GM19351 (cell line): Measurements from ENCODE around the gene APOA5.

Experiments
- ATAC-seq: cut with Tn5 transposase; IDR thresholded peaks from one replicate; pipeline ENCODE4 v1.9.1; 2021; ENCODE audit warnings: mild to moderate bottlenecking, moderate library complexity; ENCODE audit not compliant: unreplicated experiment

APOA5 gene

GRCh38 chr11:116828632-116829524, 37.2 kb upstream of the APOA5 start:
- ATAC-seq, result no peak

DNA sequence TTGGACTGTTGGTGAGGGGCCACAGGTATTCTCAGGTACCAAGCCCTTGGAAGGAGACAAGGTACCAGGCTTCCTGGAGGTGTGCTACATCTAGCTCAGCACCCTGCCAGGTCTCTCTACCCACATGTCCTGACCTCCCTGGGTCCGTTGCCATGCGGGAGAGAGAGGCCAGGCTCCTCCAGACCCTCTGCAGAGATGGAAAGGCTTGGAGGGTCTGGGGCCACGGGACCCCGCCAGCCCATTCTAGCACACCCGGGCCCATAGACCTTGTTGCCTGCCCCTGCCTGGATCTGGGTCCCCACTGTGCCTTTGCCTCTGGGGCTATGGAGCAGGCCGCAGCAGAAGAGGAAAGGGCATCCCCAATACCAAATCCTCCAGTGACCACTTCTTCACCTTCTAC, 35.8 kb upstream of the APOA5 start:
- ATAC-seq, result no peak

DNA sequence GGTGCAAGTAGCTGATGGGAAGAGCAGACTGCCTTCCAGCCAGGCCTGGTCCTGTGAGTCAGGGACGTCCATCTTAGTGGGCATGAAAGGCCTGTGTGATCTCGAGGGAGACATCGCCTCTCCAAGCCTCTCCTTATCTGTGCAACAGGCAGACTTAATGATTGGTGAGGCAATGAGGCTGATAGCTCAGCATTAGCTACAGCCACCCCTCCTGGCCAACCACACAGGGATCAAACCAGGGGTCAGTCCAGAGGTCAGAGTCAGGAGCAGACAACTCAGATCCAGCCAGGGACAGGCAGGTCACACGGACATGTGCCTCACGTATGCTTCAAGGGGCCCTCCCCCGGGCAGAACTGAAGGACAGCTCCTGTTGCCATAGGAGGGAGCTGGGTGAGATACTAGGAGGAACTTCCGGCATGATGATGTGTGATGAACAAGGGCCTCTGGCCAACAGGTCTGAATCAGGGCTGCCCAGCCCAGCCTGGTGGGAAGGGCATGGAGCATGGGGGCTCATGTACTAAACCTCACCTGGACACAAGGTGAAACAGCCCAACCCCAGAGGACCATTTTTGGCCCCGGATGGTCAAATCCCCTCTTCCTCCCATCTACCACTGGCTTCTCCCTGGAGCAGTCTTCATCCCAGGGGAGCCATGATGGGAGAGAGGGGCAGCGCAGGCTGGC, 35.2 kb upstream of the APOA5 start:
- no peak for ATAC-seq

DNA sequence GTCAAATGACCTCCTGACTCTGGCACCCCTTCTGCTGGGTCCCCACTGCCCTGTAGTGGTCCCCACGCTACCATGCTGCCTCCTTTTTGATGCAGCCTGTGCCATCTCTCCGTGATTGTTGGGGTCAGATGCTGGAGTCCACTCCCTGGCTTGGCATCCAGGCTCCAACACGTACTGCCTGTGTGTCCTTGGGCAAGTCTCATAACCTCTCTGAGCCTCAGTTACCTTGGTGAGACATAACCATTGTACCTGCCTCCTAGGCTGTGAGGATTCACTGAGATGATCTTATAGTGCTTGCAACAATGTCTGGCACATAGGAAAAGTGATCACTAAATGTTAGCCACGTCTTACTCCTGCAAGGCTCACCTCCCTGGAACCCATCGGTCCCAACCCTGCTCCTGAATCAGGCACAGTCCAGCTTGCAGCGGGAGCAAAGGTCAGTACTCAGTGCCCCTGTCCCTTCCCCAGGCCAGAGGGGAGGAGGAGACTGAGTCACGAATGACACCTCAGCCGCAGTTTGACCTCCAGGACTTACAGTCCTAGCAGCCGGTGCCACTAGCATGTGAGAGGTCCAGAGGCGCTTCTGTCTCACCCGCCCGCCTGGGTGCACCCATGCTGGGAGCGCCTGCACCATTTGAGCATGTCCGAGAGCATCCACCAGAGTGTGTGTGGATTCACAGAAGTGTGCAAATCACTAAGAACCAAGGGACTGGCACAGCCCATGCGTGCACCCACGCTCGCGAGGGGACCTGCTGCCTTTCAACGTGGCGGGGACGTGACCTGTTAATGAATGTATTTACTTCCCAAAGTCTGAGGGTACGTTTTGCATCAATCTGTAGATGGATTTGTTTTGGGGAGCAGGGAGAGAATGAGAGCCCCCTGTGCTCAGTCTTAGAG, 34.4 kb upstream of the APOA5 start:
- ATAC-seq, result no peak

GRCh38 chr11:116825434-116825833, 33.8 kb upstream of the APOA5 start:
- ATAC-seq, result no peak

DNA sequence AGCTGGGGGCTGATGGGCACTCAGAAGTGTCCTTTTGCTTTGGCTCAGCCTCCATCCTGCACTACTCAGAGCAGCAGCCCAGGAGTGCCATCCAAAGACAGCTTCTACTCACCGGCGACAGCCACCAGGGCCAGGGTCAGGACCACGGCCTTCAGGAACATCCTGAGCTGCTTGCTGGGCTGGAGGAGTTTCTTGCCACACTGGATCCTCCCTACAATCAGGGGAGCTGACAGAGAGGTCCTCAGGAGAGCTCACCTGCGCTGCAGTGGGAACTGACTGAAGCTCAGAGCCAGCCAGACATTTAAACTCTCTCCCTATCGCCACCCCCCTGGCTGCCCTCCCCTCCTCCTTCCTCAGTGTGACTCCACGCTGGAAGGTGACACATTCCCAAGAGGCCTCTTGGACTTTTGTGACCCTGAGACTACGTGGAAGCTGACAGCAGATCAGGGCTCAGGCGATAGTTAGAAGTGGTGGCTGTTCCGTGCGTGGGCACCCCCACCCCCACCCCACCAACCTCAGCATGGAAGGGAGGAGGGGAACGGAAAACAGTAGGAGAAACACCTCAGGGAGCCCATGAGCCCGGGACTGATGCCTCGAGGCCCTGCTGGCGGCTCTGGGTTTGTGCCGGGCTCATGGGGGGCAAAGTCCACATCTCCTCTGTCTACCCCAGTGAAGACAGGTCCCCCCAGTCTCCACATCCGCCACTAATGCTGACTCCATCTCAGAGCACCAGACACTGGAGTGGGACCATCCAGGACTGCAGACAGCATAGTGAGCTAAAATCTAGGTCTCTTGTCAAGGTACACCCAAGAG, 31.6 kb upstream of the APOA5 start, which contains the start of gene APOA4:
APOA4 (minus strand) TSS at position 274 of the 813 bp plus-strand sequence; CDS start at position 161, 113 bp downstream.
- no peak for ATAC-seq

- no peak for ATAC-seq
Measured at GRCh38 chr11:116822575-116822974, 30.9 kb upstream of the APOA5 start.

DNA sequence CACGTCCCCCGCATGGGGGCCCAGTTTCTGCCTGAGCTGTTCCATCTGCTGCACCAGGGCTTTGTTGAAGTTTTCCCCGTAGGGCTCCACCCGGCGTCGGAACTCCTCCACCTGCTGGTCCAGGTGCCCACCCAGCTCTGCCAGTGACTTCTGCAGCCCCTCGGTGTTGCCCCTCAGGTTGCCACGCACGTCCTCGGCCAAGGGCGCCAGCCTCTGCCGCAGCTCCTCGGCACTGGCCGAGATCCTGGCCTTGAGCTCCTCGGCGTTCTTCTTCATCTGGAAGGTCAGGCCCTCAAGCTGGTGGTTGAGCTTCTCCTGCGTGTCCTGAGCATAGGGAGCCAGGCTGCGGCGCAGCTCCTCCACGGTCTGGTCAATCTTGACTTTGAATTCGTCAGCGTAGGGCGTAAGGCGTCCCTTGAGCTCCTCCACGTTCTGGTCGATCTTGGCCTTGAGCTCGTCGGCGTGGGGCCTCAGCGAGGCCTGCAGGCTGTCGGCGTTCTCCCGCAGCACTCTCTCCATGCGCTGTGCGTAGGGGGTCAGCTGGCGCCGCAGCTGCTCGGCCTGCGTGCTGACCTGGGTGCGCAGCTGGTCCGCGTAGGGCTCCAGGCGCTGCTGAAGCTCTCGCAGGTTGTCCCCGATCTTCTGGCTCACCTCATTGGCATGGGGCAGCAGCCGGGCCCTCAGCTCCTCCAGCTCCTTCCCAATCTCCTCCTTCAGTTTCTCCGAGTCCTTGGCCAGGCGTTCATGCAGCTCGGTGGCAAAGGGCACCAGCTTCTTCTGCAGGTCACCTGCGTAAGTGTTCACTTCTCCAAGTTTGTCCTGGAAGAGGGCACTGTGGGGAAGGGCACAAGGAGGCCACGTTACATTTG, 29.6 kb upstream of the APOA5 start:
- no peak for ATAC-seq

- no peak for ATAC-seq
Measured at GRCh38 chr11:116819049-116819448, 27.4 kb upstream of the APOA5 start.

DNA sequence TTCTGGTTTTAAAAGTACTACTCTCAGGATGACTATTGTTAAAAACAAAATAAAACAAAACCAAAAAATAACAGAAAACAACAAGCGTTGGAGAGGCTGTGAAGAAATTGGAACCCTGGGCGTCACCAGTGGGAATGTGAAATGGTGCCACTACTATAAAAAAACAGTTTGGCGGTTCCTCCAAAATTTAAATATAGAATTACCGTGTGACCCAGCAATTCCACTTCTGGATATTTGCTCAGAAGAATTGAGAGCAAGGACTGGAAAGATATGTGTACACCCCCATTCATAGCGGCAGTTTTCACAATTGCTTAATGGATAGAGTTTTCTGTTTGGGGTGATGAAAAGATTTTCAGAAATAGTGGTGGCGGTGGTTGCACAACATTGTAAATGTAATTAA, 22.8 kb upstream of the APOA5 start:
- no peak for ATAC-seq

GRCh38 chr11:116813781-116814471, 22.2 kb upstream of the APOA5 start:
- no peak for ATAC-seq

DNA sequence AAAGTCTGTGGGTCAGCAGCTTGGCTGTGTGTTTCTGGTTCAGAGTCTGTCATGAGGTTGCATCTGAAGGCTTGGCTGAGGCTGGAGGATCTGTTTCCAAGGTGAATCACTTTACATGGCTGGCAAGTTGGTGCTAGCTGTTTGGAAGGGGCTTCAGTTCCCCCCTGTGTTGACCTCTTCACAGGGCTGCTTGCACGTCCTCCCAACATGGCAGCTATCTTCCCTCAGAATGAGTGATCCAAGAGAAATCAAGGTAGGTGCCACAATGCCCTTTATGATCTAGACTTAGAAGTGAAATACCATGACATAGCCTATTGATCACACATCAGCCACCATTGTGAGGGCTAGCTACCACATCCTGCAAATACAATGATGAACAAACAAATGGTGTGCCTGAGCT, 21.5 kb upstream of the APOA5 start:
- ATAC-seq, result no peak

DNA sequence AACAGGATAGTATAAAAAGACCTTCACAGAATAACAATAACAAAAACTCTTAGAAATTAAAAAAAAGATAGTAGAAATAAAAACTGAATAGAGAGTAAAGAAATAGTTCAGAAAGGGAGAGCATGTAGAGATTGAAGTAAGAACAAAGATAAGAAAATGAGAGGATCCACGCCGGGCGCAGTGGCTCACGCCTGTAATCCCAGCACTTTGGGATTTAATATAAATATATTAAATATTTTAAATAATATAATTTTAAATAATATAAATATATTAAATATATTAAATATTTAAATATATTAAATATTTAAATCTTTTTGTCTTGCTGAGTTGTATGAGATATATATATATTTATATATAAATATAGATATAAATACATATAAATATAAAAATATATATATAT, 20.4 kb upstream of the APOA5 start:
- no peak for ATAC-seq

DNA sequence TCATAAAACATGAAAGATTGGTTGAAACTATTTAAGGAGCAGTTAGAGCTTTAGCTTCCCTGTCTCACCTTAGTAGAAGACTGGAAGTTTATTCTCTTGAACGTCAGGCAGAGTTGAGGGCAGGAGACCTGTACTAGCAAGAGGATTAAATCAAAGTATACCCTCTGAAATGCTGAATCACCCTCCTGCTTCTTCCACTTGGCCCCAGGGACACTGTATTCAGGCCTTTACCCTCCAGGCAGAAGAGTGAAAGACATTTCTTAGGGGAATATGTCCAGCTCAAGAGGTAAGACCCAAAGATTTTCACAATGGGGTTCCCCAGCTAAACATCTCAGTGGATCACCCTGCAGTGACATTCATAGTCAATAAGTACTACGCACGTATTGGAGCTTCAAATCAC, 19.5 kb upstream of the APOA5 start:
- no peak for ATAC-seq

GRCh38 chr11:116808262-116809175, 16.8 kb upstream of the APOA5 start:
- no peak for ATAC-seq

- ATAC-seq, result no peak
Measured at GRCh38 chr11:116807601-116808261, 16.1 kb upstream of the APOA5 start.

DNA sequence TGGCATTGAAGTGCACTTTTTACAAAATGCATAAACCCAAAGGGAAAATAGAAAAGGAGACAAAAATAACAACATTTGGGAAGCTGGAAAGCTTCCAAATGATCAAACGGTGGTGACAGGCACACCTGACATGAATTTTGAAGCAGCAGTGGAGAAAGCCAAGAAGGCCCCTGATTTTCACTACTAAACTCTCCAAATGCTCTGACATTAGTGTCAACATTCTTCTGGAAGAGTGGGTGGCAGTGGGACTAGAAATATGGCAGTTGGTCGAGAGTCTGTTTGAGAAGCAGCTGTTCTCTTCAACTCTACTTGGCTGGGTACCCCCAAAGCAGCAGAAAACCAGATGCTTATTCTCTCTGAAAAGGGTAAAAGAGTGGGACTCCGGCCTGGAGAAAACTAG, 12.3 kb upstream of the APOA5 start:
- no peak for ATAC-seq
